ENCODE data around the gene DRD3. TPM values are rescaled to one million over a fixed set of nuclear protein-coding genes. Genes with fewer than 3 reads are reported as not detected.
A peak's percentile ranks its signal among the peaks of the same experiment; 100 is the strongest.

The DRD3 gene
- total and polyA plus RNA-seq, 12 donors = not detected

DNA sequence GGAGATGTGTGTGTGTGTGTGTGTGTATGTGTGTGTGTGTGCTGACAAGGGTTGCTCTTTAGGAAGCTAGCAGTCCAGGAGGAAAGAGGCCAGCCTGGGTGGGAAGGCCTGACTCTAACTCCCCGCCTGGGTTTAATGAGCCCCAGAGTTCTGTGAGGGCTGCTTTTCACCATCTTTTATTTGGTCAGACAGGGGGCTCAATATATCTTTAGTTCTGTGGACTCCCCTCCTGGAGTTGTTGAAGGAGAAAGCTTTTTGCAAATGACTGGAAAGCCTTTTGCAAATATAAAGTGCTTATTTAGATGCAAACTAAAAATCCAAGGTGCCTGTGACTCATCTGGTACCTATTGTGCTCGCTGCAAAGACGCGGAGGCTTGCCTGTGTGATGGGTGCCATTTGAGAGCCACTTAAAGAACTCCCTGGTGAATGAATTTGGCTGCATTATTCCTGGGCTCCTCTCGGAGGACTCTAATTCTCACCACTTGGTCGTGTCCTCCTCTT, 24.5 kb downstream of the DRD3 start:
- Histone ChIP-seq H3K9me3 (replicated peaks in 1 of 3) (no peaks in the 10 kb centered on the region), H3K27me3 (no peaks in the 10 kb centered on the region), H3K27ac (no peak overlapping the region), H3K4me3 (no peak overlapping the region), H3K4me1 (replicated peaks in 1 of 2) (peaks cover 0 to 12% of the 10 kb centered on the region in 2 donors), H3K36me3 (replicated peaks in 1 of 2) (no peaks in the 10 kb centered on the region)
- WGBS, 4 donors = 79 to 86% (median 83%) methylated on average over 5 to 6 of the region's 6 CpGs
- intact Hi-C loops (cut with DNase I) = no loop called here
- TF ChIP-seq POLR2A (IDR thresholded peaks at IDR 0.05) (no peak), CTCF (IDR thresholded peaks at IDR 0.05) (no peak)
- no peak for DNase-seq

DNA sequence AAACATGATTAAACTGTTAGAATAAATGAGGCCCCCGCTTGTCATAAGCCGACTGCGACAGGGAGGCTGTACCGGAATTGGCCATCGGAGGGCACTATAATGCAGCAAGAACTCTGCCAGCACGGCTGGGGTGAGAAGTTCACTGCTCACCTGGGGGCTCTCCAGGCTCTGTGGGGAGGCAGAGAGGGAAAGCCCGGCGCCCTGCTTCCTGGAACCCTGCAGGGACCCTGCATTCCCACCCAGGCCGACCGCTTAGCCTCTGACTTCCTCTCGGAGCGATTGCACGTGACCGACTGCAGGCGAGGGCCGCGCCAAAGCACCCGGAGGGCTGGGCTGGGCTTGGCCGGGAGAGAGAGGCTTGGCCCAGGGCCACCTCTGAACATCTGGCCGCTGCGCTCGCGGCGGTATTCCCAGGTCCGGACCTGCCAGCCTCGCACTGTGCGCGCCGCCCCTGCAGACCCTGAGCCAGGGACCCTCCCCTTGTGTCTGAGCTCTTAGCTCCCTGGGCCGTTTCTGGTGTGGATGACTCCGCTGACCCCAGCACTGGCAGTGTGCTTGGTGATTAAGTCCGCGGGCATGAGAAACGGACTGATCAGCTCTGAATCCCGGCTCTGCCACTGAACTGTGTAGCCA, 26.2 kb downstream of the DRD3 start:
- H3K27ac ChIP-seq = peak overlapping the region in 3 of 5 donors; percentile 10 to 73 (median 38)
- intact Hi-C loops (cut with DNase I) = no loop called here
- H3K4me1 ChIP-seq (replicated peaks in 1 of 2) = peaks cover 0 to 12% of the 10 kb centered on the region in 2 donors
- WGBS, 4 donors = 3 to 7% (median 3%) methylated on average over 10 to 35 of the region's 35 CpGs
- no peaks in the 10 kb centered on the region for H3K9me3 ChIP-seq (replicated peaks in 1 of 3)
- H3K27me3 ChIP-seq = no peaks in the 10 kb centered on the region
- peak; percentile 74 to 87 (median 81) for DNase-seq
- peak overlapping the region in 2 of 4 donors; percentile 42 to 61 for H3K4me3 ChIP-seq
- TF ChIP-seq CTCF (IDR thresholded peaks at IDR 0.05) (peak; percentile 82 to 95 (median 85)), POLR2A (IDR thresholded peaks at IDR 0.05) (no peak)
- no peaks in the 10 kb centered on the region for H3K36me3 ChIP-seq (replicated peaks in 1 of 2)

DNA sequence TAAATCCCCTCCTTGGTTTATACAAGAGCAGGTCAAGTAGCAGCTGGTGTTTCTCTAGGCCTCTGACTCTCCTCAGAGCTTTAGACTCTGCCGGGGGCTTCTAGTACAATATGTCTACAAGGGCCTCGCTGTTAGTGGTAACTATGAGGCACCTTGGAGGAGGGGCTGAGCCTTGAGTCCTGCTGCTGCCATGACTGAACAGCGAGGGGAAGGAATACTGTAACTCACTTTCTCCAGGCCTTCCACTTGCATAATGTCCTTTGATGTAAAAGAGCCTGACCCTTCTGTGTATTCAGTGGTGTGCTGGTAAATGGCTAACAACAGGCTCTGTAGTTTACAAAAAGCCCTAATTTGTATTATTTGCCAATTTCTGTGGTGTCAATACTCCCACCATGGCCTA, 27.8 kb downstream of the DRD3 start:
- TF ChIP-seq CTCF (IDR thresholded peaks at IDR 0.05) (no peak), POLR2A (IDR thresholded peaks at IDR 0.05) (no peak)
- Histone ChIP-seq H3K9me3 (replicated peaks in 1 of 3) (no peaks in the 10 kb centered on the region), H3K36me3 (replicated peaks in 1 of 2) (no peaks in the 10 kb centered on the region), H3K4me1 (replicated peaks in 1 of 2) (peaks cover 0 to 12% of the 10 kb centered on the region in 2 donors), H3K4me3 (no peak overlapping the region), H3K27me3 (no peaks in the 10 kb centered on the region), H3K27ac (no peak overlapping the region)
- no peak for DNase-seq
- 88 to 100% (median 92%) methylated on average over 2 to 3 of the region's 3 CpGs for WGBS, 4 donors
- intact Hi-C loops (cut with DNase I) = no loop called here

GRCh38 chr3:114147251-114147650, 31.6 kb downstream of the DRD3 start:
- H3K36me3 ChIP-seq (replicated peaks in 1 of 2) = no peaks in the 10 kb centered on the region
- H3K27ac ChIP-seq = no peak overlapping the region
- TF ChIP-seq CTCF (IDR thresholded peaks at IDR 0.05) = no peak
- TF ChIP-seq POLR2A (IDR thresholded peaks at IDR 0.05) = no peak
- no peaks in the 10 kb centered on the region for H3K9me3 ChIP-seq (replicated peaks in 1 of 3)
- intact Hi-C loops (cut with DNase I) = no loop called here
- H3K4me3 ChIP-seq = no peak overlapping the region
- H3K27me3 ChIP-seq = no peaks in the 10 kb centered on the region
- no peak for DNase-seq
- 88 to 93% (median 89%) methylated on average over 9 of the region's 9 CpGs for WGBS, 4 donors
- H3K4me1 ChIP-seq (replicated peaks in 1 of 2) = peaks cover 8 to 10% of the 10 kb centered on the region in 2 donors

Measured in adrenal gland (tissue), 12 donors.